ELF-1 (cell line): ENCODE data around the gene GALNT18.
A peak's percentile ranks its signal among the peaks of the same experiment; 100 is the strongest.

Experiments
- DNase-seq: peaks from one replicate; pipeline ENCODE4 v3.0.0-alpha.2; 2016; ENCODE audit warnings: low read depth, low spot score

The GALNT18 gene

DNA sequence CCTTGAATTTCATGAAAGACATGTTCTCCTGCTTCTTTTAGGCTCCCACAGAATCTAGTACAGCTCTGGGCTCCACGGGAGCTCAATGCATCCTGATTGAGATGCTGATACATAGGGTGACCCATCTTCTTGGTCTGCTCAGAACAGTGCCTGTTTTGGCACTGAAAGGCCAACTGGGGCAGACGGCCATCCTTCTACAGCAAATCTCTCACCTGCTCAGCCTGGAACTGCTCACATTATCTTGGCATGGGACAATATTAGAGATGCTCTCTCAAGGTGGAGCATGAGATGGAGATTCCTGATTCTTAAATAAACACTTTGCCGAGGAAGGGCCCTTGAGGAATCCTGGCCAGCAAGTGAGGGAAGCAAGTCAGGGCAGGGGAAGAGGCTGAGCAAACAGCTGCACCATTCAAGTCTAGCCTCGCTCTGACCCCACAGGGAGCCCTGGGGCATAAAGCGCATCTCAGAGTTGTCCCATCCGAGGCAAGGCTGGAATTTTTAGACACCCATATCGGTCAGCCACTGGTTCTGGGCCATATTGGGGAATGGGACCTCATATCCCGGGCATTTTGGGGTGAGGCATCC lies 210.3 kb downstream of the GALNT18 start:
- DNase-seq: no peak

DNA sequence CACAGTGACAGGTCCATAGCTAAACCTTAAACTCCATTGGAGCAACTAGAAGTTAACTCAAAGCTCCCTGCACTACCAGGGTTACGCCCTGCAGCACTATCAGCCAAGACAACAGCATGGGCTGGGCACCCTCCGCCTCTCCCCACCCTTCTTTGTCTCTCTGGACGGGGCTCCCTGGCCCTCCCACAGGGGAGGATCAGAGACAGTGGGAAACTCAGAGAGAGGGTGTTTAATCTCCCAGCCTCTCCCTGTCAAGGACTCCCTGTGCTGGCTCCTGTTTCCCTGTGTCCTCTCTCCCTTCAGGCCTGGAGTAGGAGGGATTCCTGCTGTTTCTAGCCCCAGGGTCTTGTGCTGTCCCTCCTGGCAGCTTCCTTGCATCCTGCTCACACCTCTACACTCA lies 211.9 kb downstream of the GALNT18 start:
- peak; percentile 71 for DNase-seq

DNA sequence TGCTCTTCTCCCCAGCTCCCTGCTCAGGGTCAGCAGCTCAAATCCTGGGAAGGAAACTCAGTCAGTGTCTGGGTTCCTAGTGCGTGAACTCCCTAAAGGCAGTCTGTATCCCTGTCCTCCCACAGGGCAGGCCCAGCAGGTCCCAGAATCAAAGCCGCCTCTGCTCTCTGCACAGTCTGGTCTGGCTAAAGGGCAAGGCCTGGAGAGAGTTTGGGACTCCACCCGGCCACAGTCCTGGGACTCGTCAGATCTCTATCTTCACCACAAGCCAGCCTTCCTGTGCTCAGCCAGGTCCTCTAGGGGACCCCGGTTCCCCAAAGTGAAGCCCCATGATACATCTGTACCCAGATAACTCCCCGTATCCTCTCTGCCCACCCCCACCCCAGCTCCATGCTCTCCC lies 212.6 kb downstream of the GALNT18 start:
- DNase-seq: peak; percentile 36

DNA sequence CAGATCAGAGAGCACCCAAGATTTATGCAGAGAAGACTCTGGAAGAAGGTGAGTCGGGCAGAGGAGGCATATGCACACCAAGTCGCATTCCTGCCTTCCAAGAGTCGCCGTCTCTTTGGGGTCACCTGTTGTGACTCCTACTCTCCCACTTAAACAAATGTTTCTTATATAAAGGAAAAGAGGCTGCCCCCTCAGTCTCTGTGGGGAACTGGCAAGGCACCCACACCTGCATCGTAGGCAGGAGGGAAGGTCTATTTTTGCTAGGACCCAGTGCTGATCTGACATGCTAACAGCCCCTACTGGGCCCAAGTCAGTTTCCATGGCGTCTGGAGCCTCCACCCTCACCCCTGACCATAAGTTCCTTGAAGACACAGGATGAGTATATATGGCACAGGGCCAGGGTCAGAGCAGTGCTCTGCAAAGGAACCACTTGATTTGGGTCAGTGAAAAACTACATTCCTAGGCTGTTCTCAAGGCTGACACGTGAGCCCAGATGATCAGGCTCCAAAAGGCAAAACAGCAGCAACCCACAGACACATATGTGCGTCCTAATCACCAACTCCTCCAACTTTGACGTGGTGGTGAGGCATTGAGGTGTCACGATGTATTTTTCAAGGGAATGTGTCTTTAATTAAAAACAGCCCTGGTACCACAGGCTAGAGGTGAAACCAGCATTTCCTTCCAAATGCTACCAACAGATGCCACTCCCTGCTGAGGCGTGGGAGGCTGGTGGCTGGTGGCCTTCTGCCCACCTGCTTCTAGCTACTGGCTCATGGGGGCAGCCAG lies 213.2 kb downstream of the GALNT18 start:
- DNase-seq: no peak

DNA sequence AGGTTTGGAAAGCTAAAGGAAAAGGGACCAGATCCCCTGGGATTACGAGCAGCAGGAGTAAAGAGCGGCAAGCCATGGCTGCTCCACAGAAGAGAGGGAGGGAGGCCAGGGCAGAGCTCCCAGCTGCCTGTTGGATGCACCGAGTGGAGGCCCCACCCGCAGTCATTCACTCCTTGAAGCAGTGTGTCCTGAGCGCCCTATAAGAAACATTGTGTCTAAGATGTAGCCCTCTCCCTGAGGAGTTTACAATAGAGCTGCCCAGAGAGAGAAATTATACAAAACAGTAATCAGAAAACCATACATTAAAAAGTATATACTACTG lies 214.1 kb downstream of the GALNT18 start:
- no peak for DNase-seq

GRCh38 chr11:11407065-11407762 lies 214.6 kb downstream of the GALNT18 start:
- DNase-seq: peak; percentile 64

GRCh38 chr11:11406652-11407051 lies 215.2 kb downstream of the GALNT18 start:
- no peak for DNase-seq

DNA sequence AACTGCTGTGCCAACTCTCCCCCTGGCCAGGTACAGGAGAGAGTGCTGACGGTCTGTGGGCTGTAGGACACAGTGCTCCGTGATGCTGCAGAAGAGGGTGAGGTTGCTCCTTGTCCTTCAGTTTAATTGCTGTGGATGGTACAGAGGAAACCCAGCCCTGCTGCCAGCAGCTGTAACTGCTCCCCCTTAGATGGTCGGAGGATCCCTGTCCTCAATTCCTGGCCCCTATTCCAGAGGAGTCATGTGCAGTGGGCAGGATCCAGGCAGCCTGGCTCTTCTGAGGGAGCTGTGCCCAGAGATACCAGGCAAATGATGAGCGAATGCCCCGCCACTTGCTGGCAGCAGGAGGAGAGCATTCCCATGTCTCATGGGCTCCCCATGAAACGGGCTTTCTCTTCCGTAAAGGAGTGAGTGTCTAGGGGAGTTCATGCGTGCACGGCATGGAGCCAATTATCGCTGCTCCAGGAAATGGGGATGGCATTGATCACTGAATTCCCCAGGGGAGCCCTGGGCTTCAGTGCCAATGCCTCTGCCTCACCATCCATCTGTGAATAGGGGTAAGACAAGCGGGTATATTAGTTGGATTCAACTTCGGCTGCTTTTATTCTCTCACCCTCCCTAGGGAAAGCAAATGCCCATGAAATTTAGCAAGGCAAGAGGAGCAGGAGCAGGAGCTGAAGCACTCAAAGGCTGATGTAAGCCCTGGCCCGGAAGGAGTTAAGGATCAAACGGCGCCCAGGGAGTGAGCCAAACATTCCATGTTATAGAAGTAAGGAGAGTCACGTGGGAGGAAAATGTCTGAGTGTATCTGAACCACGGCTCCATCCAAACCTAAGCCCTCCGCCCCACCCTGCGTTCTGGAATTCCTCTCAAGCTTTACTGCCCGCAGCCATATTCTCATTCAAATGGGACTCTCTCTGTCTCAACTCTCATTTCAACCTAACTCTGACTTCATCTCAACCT lies 217.8 kb downstream of the GALNT18 start:
- peak; percentile 73 for DNase-seq

GRCh38 chr11:11401960-11402535 lies 219.8 kb downstream of the GALNT18 start:
- no peak for DNase-seq

DNA sequence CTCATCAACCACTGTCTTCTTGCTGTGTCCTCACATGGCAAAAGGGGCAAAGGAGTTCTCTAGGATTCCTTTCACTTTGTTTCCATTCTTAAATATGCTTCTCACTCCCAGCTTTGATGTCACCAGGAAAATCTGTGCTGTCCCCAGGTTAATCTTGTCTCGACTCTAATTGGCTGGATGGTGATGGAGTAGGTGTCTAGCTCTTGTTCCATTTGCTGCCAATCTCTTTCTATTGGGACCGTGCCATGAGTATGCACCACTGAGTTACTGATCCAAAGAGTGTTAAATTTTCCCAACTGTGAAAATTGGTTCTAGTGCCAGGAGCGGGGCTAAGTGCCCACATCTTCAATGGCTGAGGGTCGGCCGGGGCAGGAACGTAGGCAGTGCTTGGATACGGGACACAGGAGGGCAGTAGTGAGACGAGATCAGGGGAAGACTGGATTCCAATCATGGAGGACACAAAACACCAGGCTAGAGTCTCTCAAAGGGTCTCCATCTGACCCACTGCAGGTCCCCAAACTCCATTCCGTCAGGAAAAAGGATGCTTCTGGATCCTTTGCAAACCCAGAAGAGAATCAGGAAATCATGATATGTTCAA lies 221.1 kb downstream of the GALNT18 start:
- peak; percentile 56 for DNase-seq

- no peak for DNase-seq
Observed at GRCh38 chr11:11400121-11400520, 221.7 kb downstream of the GALNT18 start.

GRCh38 chr11:11397781-11398180 lies 224.0 kb downstream of the GALNT18 start:
- DNase-seq: no peak

DNA sequence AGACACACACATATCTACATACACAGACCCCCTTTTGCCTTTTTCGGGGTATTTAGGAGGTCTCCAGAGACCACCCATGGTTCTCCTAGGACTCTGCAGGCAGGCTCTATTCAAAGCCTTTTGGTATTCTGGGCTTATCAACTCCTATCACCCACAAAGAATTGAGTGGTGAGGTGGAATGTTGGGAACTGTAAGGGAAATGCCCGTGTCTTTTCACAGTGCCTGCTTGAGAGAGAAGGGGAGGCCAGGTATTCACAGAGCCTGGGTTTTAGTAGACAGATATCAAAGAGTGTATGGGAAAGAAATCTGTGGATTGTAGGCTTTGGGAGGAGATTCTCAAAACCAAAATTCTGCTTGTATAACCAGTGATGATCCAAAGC lies 224.8 kb downstream of the GALNT18 start:
- no peak for DNase-seq

GRCh38 chr11:11396301-11397035 lies 225.3 kb downstream of the GALNT18 start:
- DNase-seq: no peak

- DNase-seq: no peak
Observed at GRCh38 chr11:11395126-11395525, 226.7 kb downstream of the GALNT18 start.

- DNase-seq: no peak
Observed at GRCh38 chr11:11394241-11394640, 227.6 kb downstream of the GALNT18 start.

DNA sequence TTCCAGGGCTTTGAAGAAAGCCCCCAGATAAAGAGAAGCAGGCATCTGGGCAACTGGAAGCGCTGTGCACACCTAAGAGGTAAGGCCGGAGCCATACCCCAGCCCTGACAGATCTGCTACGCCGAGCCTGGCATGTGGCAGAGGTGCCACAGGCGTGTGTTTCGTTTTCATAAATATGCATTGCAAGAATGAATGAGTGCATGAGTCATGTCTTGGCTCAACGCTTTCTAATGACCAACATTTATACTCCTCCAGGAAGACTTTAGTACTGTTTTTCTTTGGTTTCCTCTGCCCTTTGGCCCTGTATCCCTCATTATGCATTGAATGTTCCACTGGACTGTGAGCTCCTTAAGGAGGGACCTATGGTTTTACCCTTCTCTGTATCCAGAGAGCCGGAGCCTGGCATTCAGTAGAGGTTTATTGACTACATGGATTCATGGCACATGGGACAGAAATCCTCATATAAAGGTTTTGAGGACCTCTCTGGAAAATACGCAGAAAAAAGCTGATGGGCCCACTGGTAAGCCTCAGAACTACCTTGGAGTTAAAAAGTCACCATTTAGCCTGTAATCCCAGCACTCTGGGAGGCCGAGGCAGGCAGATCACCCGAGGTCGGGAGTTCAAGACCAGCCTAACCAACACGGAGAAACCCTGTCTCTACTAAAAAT lies 229.9 kb downstream of the GALNT18 start:
- DNase-seq: no peak

- no peak for DNase-seq
Observed at GRCh38 chr11:11391169-11391568, 230.6 kb downstream of the GALNT18 start.

DNA sequence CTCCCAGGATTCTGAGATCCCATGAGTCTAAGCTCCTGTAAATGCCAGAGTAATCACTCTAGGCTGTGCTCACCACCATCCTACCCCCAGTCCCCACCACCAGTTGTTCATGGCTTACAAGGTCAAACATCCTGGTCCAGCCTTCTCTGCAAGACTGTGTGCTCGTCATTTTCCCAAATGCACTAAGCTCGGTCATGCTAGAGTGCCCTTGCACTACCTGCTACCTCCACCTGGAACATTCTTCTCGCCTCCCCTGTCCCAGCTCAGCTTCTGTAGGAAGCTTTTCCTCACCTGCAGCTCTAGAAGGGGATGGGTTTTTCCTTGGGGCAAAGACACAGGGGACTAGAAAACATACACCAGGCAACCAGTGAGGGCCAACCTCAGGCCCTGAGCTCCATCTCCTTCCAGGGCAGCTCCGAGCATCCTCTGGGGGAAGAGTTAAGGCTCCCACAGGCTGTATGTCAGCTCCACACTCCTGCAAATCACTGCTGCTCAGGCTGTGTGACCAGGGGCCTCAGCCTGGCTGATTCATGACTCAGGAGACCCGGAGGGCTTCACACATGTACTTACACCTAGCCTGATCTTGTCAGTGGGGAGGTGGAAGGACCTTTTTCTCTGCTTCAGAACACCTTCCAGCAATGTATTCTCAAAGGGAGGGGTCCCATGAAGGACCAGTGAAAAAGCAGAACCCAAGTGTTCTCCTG lies 231.6 kb downstream of the GALNT18 start:
- DNase-seq: no peak
